ENCODE data around the gene YWHAQ. TPM values are rescaled to one million over a fixed set of nuclear protein-coding genes. Genes with fewer than 3 reads are reported as not detected.

Gene YWHAQ
- 183 and 236 TPM in 2 replicates for total RNA-seq

DNA sequence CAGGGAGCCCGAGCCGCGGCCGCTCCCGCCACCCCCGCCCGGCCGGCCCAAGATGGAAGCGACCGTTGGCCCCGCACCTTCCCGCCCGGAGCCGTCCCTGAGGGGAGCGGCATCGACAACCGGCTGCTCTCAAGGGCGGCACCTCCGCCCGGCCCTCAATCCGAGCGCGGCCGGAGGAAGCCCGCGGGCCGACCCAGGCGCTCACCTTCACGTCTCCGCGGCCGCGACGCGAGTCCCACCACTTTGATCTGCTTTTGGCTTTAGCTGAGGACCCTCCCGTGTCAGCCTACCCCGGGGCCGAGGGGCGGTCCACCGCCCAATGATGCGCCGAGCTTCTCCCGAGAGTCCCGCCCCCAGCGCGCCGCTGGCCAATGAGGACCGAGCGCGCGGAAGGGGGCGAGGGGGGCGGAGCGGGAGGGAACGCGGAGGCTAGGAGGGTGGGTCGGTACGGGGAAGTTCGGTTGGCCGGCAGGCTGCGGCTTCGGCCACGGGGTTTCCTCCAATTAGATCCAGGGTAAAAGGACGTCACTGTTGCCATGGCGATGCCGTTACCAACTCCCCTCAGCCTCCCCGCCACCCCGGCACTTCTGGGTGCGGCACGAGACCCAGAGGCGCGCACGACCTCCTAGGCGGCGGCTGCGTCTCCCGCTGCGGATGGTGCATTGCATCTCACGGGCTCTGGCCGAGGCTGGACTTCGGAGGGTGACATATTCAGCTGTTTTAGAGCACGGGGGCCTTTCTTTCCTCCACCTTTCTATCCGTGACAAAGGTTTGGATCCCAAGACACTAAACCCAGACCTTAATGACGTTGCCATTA, at the start of gene YWHAQ:
YWHAQ (minus strand) TSS at position 262 of the 817 bp plus-strand sequence. CDS start 545 bp downstream, outside the sequence.

DNA sequence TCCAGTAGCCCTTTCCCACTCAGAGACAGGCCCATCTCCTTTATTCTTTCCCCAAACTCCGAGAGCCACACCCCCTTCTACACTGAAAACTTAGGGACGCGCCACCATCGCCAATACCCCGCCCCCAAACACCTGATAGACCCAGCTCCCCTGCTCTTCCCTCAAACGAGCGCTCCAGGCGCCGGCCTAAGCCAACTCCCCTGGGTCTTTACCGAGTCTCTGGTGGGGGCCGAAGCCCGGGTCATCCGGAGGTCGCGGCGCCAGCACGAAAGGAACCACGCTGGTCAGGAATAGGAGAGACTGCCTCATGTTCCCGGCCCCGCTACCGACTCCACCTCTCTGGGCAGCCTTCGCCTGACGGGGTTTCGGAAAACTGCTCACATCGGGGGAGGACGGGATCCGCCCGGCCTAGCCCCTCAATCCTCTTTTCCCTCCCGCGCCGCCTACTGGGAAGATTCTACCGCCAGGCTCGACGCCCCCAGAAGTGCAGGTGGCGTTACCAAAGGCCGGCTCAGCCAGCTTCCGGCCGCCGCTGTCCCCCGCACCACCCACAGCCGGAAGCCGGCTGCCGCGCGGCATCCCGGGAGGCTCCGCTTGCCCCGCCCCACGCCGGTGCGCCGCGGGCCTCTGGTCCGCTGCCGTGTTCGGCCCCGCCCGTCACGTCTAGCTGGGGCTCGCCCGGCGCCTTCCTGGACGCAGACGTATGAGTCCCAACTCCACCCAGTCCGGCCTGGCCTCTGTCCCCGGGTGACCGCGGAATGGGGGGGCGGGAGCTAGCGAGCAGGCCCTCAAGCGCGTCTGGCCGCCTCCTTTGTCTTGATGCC, 75.3 kb downstream of the YWHAQ start, which contains the start of gene ADAM17:
ADAM17 (minus strand) TSS at position 534 of the 824 bp plus-strand sequence; CDS start at position 309, 225 bp downstream.

Other genes with a start within 250 kb of the YWHAQ start
- 58.3 and 69.7 TPM in 2 replicates for gene ITGB1BP1, start 207.5 kb downstream of the YWHAQ start, total RNA-seq
- 24.6 and 24.9 TPM in 2 replicates for gene CPSF3, start 207.3 kb downstream of the YWHAQ start, total RNA-seq
- gene IAH1, start 156.4 kb downstream of the YWHAQ start, total RNA-seq, result 50.5 and 52.5 TPM in 2 replicates
- 23.6 and 29.3 TPM in 2 replicates for gene ADAM17, start 75.2 kb downstream of the YWHAQ start, total RNA-seq
- 9.7 and 13.9 TPM in 2 replicates for gene TAF1B, start 212.5 kb upstream of the YWHAQ start, total RNA-seq

Measured in cardiac atrium fibroblast (primary cell).